HG03280 (cell line): Measurements from ENCODE around the gene DIDO1.

Experiments
- ATAC-seq: cut with Tn5 transposase; IDR thresholded peaks from one replicate; pipeline ENCODE4 v1.9.1; 2021; ENCODE audit warnings: mild to moderate bottlenecking, moderate library complexity; ENCODE audit not compliant: unreplicated experiment

The DIDO1 gene

DNA sequence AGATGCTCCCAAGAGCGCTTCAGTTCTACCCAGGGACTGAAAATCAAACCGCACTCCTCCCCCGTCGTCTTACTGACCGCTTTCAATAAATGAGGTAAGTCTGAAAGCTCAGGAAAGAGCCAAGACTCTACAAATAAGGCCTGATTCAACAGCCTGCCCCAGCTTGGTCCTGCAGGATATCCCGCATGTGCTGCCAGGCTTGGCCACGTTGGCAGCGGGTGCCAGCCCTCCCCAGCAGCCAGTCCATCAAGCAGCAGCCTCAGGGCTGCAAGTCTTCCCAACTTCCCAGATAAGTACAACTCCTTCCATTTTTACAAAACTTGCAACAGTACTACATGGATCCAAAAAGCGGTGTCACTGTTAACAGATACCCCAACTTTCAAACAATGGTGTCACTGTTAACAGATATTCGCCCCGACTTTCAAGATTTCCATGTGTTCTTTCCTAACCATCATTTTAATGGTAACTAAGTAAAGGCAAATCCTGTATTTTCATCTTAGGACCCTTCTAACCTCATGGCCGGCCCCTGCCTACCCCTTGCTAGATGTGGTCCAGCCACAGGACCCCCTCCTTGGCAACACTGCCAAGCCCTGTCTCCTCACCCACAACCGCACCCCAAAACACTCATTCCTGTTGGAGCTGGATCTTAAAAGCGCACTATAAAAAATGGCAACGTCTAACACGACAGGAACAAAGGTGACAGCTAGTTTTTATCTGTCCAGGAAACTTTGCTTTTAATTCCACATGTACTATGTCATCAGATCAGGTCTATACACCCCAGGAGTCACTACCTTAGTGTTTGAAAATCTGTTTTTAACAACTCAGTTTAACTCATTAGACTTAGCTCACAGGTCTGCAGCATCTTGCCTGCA is 28.0 kb downstream of the DIDO1 start:
- ATAC-seq, result no peak

DNA sequence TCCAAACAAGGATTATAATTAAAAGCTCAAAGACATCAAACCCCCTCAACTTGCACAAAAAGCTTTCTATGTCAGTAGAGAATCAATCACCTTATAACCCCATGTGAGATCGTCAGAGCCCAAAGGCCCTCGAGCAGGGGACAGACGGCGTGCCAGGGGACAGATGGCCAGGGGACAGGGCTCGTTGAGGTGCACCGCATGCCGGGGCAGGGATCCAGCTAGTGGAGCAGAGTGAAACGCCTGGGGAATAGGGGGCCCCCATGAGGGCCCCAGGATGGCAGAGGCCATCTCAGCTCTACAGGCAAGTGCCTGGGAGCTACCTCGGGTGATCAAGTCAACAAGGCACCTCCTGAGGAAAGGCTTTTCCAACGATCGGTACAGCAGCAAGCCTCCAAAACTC is 28.6 kb downstream of the DIDO1 start:
- ATAC-seq, result no peak

DNA sequence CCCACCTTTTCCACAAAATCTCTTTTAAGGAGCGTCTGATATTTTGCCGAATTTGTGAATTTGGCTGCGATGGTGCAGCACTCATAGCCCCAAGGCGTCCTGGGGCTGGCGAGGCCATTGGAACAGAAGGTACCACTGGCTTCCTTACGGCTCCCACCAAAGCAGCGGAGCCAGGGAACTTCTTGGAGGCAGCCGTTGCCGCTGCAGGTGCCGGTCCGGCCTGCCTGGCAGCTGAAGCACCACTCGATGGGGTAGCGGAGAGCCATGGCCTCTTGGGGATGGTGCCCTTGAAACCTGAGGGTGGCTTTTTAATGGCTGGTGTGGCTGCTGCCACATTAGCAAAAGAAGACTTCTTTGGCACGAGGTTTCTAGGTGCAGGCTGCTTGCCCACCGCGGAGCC is 29.8 kb downstream of the DIDO1 start:
- no peak for ATAC-seq

DNA sequence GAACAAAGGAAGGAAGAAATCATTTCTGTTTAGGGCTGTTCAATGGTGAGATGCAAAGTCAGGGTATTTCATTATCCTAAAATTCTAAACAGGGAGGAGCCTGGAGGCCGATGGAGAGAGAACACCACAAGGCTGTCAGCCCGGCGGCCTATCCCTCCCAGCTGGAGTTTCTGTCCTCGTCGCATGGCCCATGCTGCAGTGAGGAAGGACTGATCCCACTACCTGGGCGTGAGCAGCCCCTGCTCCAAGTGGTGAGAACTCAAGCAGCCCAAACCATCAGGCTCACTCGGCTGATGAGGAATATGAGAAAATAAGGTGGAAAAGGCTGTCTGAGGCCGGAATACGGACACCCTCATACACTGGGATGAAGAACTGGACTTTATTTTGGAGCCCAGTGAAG is 30.8 kb downstream of the DIDO1 start:
- ATAC-seq, result no peak

DNA sequence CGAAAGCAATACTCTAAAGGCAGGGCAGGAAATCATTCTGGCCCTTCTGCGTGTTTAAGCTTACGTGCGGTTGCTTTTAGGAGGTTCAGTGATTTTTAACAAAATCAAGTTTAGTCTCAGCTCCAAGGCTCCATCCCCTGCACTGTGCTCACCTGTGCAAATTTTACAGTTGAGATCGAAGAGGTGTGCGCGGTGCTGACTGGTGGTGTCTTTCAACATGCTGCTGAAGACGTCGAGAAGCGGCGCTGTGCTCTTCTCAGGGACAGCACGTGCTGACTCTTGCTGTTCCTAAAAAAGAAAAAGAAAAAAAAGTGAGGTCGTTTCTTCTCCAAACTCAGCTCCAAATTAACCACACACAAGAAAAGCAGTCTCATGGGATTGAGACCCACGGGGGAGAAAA is 32.0 kb downstream of the DIDO1 start:
- no peak for ATAC-seq

DNA sequence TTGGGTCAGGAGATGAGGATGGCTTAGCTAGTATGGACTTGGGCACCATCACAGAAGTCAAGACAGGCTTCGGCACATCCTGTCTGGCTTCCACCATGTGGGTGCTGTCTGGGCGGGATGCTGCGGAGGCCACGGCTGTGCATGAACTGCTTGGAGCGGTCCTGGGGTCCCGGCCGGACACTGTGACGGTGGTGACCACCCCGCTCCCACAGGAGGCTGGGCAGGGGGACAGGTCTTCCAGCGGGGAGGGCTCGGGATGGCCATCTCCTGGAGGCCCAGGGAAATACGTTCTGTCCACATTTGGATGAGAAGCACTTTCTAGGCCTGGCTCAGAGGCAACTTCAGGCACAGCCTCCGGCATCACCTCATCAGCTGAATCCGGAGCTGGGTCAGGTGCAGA is 32.6 kb downstream of the DIDO1 start:
- ATAC-seq, result no peak

DNA sequence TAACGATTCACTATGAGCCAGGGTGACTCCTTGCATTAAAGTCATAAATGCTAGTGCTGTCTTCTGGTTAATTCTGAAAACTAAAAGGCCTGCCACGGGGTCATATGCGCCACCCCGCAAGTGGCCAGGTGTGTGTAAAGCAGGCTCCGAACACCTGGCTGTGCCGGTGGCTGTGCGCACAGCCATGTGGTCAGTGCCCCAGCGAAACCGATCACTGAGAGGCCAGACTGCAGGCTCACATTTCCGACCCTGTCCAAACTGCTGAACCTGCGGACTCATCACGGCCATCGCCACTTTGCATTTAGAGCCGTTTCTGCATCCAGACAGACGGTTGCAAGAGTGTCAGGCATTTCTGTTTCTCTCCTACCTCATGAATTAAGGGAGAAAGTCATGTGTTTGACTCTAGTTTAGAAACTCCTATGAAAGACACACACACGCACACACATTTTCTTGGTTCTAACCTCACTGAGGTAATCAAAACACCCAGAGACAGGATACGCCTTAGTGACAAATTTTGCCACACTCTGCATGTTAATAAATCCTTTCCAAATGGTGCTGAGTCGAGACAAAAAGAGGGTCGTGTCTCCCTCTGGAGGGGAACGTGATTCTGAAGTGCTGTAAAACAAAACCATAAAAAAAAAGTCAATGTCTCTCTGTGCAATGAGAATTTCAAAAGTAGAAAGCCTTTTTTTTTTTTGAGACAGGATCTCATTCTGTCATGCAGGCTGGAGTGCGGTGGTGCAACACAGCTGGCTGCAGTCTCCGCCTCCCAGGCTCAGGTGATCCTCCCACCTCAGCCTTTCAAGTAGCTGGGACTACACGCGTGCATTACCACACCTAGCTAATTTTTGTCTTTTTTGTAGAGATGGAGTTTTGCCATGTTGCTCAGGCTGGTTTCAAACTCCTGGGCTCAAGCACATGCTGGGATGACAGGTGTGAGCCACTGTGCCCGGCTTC is 33.7 kb downstream of the DIDO1 start:
- ATAC-seq, result no peak

DNA sequence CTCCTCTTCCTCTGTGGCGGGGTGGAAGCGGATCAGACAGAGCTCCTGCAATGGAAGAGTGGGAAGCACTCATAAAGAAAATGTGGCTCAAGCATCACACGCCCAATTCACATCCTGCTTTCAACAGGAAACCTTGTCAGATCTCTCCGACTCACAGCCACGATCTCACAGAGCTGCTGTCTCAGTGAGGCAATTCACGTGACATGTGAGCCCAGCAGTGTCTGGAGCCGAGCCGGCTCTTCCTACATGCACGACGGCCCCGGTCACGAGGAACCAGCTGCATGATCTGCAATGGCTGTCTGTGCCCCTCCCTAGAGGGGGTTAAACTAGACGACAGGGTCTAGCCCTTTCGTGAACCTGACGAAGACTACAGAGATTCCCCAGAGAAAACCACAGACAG is 35.2 kb downstream of the DIDO1 start:
- no peak for ATAC-seq

DNA sequence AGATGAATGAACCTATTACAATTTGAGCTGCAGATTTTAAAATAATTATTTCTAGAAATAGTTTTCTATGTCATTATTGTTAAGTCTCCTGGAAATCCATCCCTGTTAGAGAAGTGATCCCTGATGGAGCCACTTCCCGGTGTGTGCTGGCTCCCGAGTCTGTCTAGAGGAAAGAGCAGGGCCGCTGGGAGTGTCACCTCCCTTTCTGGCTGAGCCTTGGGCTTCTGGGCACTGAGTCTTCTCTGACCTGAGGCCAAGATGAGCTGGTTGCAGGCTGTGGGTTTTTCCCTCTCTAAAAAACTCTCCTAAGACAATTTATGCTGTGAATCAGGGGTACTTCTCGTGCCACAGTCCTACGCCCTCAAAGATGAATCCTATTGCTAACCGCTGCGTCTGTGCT is 35.9 kb downstream of the DIDO1 start:
- ATAC-seq, result no peak

DNA sequence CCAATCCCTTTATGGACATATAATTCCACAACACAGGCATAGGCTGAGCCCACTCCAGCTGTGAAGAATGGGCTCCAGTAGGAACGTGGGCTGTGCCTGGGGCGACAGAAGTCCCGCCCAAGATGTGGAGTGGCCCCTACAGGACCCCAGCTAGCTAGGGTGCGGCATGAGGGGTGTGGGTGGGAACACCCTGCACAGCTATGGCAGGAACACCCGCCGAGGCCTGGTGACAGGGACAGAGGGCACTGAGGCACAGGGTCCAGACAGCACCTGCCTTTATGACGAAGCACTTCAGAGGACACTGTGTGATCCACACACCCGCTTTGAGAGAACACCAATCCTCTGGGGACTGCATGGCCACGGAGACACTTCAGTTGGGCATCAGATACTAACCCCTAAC is 36.4 kb downstream of the DIDO1 start:
- ATAC-seq, result no peak

DNA sequence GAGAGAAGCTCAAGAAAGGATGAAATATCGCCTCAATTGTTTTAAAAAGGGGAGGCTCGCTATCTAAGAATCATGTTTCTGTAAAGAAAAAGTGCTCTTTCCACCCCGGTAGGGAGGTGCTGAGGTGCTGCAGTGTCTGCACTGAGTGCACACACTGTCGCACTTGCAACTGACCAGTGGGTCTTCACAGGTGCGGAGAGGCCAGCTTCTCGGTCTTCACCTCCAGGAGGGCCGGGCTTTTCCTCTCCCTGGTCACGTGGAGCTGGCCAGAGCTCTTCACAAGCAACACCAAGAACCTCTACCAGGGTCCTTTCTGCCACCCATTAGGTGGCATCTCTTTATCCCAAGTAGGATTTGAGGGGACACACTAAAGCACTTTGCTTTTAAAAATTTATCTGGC is 36.9 kb downstream of the DIDO1 start:
- no peak for ATAC-seq

DNA sequence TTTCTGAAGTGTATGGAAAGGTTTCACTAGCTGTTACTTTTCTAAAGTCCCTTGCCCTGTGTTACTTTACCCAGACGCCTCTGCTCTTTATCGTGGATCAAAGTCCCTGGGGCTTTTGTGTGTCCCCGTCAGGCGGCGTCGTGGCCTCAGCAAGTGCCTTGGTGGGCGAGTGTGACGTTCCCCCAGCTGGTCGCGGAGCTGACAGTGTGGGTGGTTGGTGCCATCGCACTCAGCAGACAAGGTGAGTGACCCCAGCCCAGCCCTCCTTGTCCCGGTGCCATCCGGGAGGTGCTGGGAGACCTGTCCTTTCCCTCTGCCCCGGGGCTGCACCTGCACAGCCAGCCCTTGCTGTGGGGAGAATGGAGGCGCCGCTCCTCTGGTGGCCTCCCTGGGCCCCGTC is 37.4 kb downstream of the DIDO1 start:
- no peak for ATAC-seq

DNA sequence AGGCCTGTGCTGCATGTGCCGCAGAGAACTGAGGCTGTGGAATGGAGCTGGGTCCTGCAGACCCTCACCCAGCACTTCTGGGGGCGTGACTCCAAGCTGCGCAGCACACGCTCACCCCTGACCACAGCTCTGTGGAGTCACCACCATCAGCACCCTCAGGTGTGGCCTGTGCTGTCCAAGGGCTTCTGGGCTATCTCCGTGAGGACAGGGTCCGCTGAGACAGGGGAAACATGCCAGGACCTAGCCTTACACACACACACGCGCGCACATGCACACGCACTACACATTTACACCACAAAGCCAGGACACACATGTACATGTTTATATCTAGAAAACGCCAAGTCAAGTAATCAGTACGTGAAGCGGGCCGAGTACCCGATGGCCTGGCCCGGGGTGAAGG is 37.9 kb downstream of the DIDO1 start:
- ATAC-seq, result no peak

DNA sequence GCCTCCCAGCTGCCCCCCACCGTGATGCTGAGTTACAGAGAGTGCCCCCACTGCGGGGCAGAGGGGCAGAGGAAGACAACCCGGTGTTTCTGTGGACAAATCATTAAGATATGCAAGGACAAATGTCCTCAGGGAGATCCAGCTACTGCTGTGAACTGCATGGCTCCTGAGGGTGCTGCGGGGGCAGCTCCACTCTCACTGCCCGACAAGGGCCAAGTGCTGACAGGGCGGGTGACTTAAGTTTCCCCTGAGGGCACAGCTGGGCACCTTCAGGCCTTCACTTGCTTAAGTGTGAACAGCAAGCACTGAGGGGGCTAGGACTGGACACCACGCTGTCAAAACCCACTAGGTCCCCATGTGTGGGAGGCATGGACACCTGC is 38.5 kb downstream of the DIDO1 start:
- ATAC-seq, result no peak

DNA sequence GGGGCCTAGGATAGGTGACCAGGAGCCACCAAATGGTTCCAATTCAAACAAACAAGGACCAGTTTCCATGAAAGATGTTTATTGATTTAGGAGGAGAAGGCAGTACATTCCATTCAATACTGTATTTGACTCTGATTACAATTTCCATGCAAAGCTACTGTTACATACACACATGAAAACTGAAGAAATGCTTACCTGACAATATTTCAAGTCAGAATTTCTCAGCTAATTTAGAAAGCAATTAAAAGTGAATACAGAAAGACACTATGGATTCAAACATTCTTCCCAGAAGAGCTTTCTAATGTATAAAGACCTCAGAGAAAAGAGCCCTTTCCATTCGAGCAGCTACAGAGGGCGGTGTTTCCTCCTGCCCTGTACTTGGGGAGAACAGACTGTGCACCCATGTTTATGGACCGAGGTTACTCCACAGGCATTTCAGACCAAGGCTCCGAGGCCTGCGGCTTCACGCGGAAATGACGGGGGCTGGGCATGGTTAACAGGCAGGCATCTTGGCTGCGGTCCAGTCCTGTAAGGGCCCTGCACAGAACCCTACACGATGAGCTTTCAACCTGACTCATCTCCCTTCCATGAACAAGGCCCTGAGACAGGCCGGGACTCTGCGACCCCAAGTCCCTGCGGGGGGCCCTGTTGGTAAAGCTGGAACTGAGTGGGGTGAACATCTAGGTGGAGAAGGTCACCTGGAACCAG is 39.0 kb downstream of the DIDO1 start:
- no peak for ATAC-seq

DNA sequence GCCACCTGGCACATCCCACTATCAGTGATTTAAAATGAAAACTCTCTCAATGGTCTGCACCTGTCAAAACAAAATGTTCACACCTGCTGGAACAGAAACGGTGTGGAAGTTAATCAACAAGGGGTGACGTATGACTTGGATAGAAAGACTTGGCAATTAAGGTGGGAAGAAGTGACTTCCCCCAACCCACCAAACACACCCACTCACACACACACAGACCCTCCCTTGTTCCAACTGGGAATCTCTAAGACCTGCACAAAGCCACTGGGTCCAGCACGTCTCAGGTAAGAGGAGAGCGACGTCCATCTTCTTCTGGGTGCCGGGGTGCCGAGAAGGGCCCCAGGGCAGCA is 39.6 kb downstream of the DIDO1 start:
- no peak for ATAC-seq

DNA sequence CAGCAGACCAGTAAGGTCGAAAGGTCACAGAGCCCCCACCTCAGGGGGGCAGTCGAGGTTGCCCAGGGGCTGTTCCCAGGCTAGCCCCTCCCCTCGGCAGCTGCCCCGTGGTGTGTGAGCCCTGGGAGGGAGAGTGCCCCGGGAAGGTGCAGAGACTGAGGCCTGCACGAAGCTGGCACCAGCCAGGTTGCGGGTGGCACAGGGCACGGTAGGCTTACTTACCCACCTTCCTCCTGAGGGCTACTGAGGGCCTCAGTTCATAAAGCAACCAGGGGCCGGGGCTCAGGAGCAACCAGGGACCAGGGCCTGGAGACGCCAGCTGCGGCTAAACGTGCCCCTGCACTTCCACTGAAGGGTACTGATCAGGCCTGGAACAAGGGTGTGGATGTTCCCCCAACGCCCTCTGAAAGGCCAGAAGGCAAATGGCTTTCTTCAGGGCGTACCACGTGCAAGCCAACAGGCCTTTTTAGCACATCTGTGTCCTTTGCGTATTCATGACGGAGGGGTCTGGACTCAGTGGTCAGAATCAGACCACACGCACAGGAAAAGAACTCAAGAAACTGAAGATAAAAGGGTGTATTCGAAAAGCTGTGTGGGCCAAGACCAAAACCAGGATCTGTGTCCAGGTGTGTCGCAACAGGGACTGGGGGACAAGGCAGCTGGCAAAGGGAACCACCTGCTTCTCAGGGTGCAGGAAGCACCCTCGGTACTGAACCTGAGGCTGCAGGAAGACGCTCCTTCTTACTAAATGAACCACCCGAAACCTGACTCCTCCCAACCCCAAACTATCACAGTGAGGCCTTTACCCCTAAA is 40.2 kb downstream of the DIDO1 start:
- ATAC-seq, result no peak

DNA sequence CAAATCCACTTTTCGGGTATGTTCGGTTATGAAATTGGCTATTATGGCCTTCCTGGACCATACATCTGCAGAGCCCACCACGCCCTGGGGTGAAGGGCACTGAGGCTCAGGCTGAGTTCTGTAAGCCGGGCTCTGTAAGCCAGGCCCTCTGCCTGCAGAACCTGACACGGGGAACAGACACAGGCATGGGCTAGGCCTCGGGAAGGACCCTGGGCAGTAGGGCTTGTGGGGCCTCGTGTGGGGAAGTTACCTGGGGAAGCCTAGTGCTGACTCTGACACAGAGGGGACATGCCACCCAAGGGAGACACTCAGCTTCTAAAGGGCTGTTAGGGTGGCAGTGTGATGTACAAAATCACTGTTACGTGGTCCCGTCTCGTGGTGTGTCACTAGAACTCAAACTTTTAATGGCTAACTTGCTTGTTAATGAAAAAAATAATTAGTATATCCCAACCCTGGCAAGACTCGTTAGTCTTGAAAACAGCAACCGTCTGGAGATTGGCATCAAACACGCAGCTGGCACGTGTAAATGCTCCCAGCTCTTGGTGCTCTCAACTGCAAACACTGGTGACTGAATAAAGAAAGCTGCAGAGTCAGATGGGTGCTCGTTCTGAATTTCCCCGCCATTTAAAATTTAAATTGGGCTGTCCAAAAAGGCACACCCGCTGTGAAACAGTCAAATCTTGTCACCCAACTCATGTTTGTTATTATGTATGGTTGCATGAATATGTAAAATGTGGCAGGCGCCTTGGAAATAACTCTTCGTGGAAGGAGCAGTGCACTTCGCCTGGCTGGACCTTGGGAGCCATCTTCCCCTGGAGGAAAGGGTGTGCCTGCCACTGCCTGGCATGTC is 41.0 kb downstream of the DIDO1 start:
- no peak for ATAC-seq

DNA sequence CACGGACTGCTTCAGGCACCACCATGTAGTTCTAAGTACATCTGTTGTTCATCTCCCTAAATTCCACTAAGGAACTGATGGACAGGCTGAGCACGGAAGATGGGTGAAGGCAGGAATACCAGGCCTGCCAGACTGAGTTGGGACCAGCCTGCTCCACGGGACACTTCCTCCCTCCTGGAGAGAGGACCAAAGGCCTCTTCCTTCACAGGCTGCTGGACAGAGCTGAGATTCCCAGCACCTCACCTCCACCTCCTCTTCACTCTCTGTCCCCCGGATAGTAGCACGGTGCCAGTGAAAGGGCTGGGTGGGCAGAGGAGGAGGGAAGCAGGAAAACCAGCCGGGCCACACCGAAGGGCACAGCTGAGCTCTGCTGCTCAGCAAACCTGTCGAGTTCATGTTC is 41.7 kb downstream of the DIDO1 start:
- ATAC-seq, result no peak

DNA sequence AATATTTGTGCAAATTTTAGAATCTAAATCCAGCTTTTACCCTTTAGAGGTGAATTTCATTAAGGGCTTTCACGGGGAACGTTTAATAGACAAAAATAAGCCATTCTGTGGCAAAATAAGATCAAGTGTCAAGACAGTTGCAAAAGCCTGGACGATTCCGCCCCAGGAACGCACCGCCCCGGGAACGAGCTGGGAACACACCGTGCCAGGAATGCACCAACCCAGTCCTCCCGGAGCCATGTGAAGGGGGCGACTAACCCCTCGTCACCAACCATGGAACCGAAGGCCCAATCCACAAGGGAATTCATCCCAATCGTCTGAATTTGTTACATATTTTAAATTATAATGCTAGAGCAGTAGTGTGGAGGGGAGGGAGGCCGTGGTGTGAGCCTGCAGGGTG is 43.9 kb downstream of the DIDO1 start:
- no peak for ATAC-seq
